CD4-positive, alpha-beta T cell treated with Interleukin-2 at 100 ng/mL for 4 hours (primary cell): ENCODE data around the gene IPO5.
"Not testable (repeated sequence)": the region's sequence is repeated elsewhere in the genome, so short reads cannot be mapped to it uniquely, and the experiment has no call there.

Source experiments
- DNase-seq: peaks from one replicate; pipeline ENCODE4 v3.0.0-alpha.2; 2020; ENCODE audit warnings: low spot score

Gene IPO5

GRCh38 chr13:98014766-98015165 lies 61.3 kb downstream of the IPO5 start:
- no peak for DNase-seq

- no peak for DNase-seq
These were observed 64.8 kb downstream of the IPO5 start for GRCh38 chr13:98018293-98018692.

GRCh38 chr13:98019186-98019585 lies 65.7 kb downstream of the IPO5 start:
- no peak for DNase-seq

GRCh38 chr13:98020271-98020670 lies 66.8 kb downstream of the IPO5 start:
- no peak for DNase-seq

GRCh38 chr13:98022210-98022609 lies 68.7 kb downstream of the IPO5 start:
- no peak for DNase-seq

GRCh38 chr13:98025480-98026025 lies 72.1 kb downstream of the IPO5 start:
- DNase-seq: no peak

GRCh38 chr13:98026457-98026857 lies 73.0 kb downstream of the IPO5 start:
- DNase-seq: no peak

- no peak for DNase-seq
These were observed 78.7 kb downstream of the IPO5 start for GRCh38 chr13:98032168-98032567.

GRCh38 chr13:98033277-98034247 lies 80.1 kb downstream of the IPO5 start:
- no peak for DNase-seq

- DNase-seq: no peak
These were observed 81.9 kb downstream of the IPO5 start for GRCh38 chr13:98035373-98035772.

- not testable (repeated sequence) for DNase-seq
These were observed 83.3 kb downstream of the IPO5 start for GRCh38 chr13:98036564-98037302.

- no peak for DNase-seq
These were observed 85.8 kb downstream of the IPO5 start for GRCh38 chr13:98039261-98039660.

GRCh38 chr13:98039964-98040363 lies 86.5 kb downstream of the IPO5 start:
- no peak for DNase-seq

- DNase-seq: no peak
These were observed 87.8 kb downstream of the IPO5 start for GRCh38 chr13:98041081-98041820.

- no peak for DNase-seq
These were observed 90.8 kb downstream of the IPO5 start for GRCh38 chr13:98044301-98044700.

GRCh38 chr13:98047785-98048184 lies 94.3 kb downstream of the IPO5 start:
- not testable (repeated sequence) for DNase-seq

GRCh38 chr13:98048265-98048664 lies 94.8 kb downstream of the IPO5 start:
- no peak for DNase-seq

GRCh38 chr13:98050041-98050466 lies 96.6 kb downstream of the IPO5 start:
- DNase-seq: no peak

GRCh38 chr13:98052412-98052811 lies 98.9 kb downstream of the IPO5 start:
- no peak for DNase-seq

GRCh38 chr13:98054301-98054700 lies 100.8 kb downstream of the IPO5 start:
- DNase-seq: no peak

GRCh38 chr13:98055623-98056022 lies 102.1 kb downstream of the IPO5 start:
- no peak for DNase-seq

- DNase-seq: no peak
These were observed 103.5 kb downstream of the IPO5 start for GRCh38 chr13:98056839-98057410.
